K562 (cell line): ENCODE data around the gene ATE1. TPM values are rescaled to one million over a fixed set of nuclear protein-coding genes. Genes with fewer than 3 reads are reported as not detected.
A peak's percentile ranks its signal among the peaks of the same experiment; 100 is the strongest.

Experiments
- EHMT2 ChIP-seq: fragments of 450-650 bp; IDR thresholded peaks from 2 replicates; pipeline ENCODE4 v1.6.1; 2018; ENCODE audit warnings: antibody characterized with exemption
- FOXJ3 ChIP-seq: sonication (generic); formaldehyde crosslinking; IDR thresholded peaks from 2 replicates; pipeline ENCODE4 v1.4.0; 2020; ENCODE audit warnings: mild to moderate bottlenecking, missing genetic modification reagents
- KAT2B ChIP-seq: IDR thresholded peaks from one replicate; pipeline ENCODE4 v1.6.1; 2012; ENCODE audit warnings: low read depth, mild to moderate bottlenecking, control low read depth, inconsistent platforms, low read length, moderate library complexity
- L3MBTL2 ChIP-seq: fragments of 450-650 bp; IDR thresholded peaks from 2 replicates; pipeline ENCODE4 v1.6.1; 2016; ENCODE audit warnings: mild to moderate bottlenecking, moderate library complexity
- MAX ChIP-seq: sonication (generic); formaldehyde crosslinking; IDR thresholded peaks from 2 replicates; pipeline ENCODE4 v1.9.0; 2022; ENCODE audit warnings: mild to moderate bottlenecking, missing genetic modification reagents
- POLR2H ChIP-seq: IDR thresholded peaks from 2 replicates; pipeline ENCODE4 v1.6.1; 2016; ENCODE audit warnings: missing genetic modification characterization, low read depth, mild to moderate bottlenecking, control low read depth, missing compliant biosample characterization, moderate library complexity
- PRMT5 ChIP-seq: sonication (generic); formaldehyde crosslinking; IDR thresholded peaks from 2 replicates; pipeline ENCODE4 v1.5.0; 2020; ENCODE audit warnings: missing genetic modification reagents
- SMAD3 ChIP-seq: fragments of 450-650 bp; formaldehyde crosslinking; conservative IDR thresholded peaks from 2 replicates; pipeline ENCODE4 v1.4.0; 2020; ENCODE audit warnings: mild to moderate bottlenecking
- SMARCB1 ChIP-seq: IDR thresholded peaks from 2 replicates; pipeline ENCODE4 v1.6.1; 2011; ENCODE audit warnings: improper control_type of control experiment, low read depth; ENCODE audit not compliant: insufficient read length
- SOX6 ChIP-seq: fragments of 450-650 bp; IDR thresholded peaks from 2 replicates; pipeline ENCODE4 v1.6.1; 2014; ENCODE audit warnings: mild to moderate bottlenecking
- SRSF3 ChIP-seq: fragments of 200-400 bp; formaldehyde crosslinking; IDR thresholded peaks from 2 replicates; pipeline ENCODE4 v1.6.1; 2016; ENCODE audit warnings: mild to moderate bottlenecking, low read length, moderate library complexity; ENCODE audit not compliant: insufficient read depth
- TOE1 ChIP-seq, 2 experiments: fragments of 450-650 bp in 1 of 2; sonication (generic) in 1 of 2; formaldehyde crosslinking in 1 of 2; IDR thresholded peaks; 2 replicates each; pipeline versions ENCODE4 v1.7.1 to v1.8.0; 2016 to 2022; ENCODE audit warnings: borderline replicate concordance in 2 of 2, mild to moderate bottlenecking in 2 of 2, antibody characterized with exemption in 1 of 2, inconsistent platforms in 1 of 2, low read depth in 1 of 2, missing genetic modification reagents in 1 of 2, moderate library complexity in 1 of 2
- ZBTB11 ChIP-seq, 3 experiments: fragments of 200-800 bp in 1 of 3; fragments of 250-450 bp in 1 of 3; fragments of 450-650 bp in 1 of 3; sonication (Bioruptor Pico) in 1 of 3; sonication (Bioruptor generic) in 1 of 3; formaldehyde crosslinking in 1 of 3; IDR thresholded peaks; 2 replicates each; pipeline versions ENCODE4 v1.6.1 to v1.8.0; 2016 to 2022; ENCODE audit warnings: mild to moderate bottlenecking in 2 of 3, missing genetic modification characterization in 2 of 3, missing compliant biosample characterization in 1 of 3, moderate library complexity in 1 of 3
- ZFP1 ChIP-seq: fragments of 450-650 bp; formaldehyde crosslinking; IDR thresholded peaks from 2 replicates; pipeline ENCODE4 v1.4.0; 2020; ENCODE audit warnings: mild to moderate bottlenecking, mixed read lengths
- ZNF263 ChIP-seq: sonication (generic); formaldehyde crosslinking; IDR thresholded peaks from 2 replicates; pipeline ENCODE4 v1.8.0; 2022; ENCODE audit warnings: mild to moderate bottlenecking, missing genetic modification reagents, borderline replicate concordance
- ZNF324 ChIP-seq: fragments of 250-450 bp; sonication (Bioruptor Pico); IDR thresholded peaks from 2 replicates; pipeline ENCODE4 v1.4.0; 2020; ENCODE audit warnings: mild to moderate bottlenecking
- ZNF609 ChIP-seq: sonication (generic); formaldehyde crosslinking; IDR thresholded peaks from 2 replicates; pipeline ENCODE4 v1.8.1; 2023; ENCODE audit warnings: missing genetic modification reagents, mild to moderate bottlenecking, borderline replicate concordance
- ZNF668 ChIP-seq: fragments of 250-450 bp; sonication (Bioruptor Pico); IDR thresholded peaks from 2 replicates; pipeline ENCODE4 v1.8.0; 2022; ENCODE audit warnings: mild to moderate bottlenecking, inconsistent platforms
- ZNF717 ChIP-seq: fragments of 250-450 bp; sonication (Bioruptor Pico); IDR thresholded peaks from 2 replicates; pipeline ENCODE4 v1.5.0; 2021
- ZNF830 ChIP-seq: fragments of 250-450 bp; sonication (Bioruptor Pico); IDR thresholded peaks from 2 replicates; pipeline ENCODE4 v1.5.0; 2021; ENCODE audit warnings: mild to moderate bottlenecking
- polyA plus RNA-seq, 8 experiments: library from polyadenylated mRNA; depleted of rRNA in 4 of 8; stranded (reverse) in 5 of 8; unstranded in 3 of 8; fragments of >200 nt; fragmentation: Nextera tagmentation in 2 of 8; fragmentation: Illumina TruSeq in 1 of 8; extraction: Ambion mirVana in 2 of 8; extraction: Trizol in 1 of 8; gene quantifications; 2 replicates each; pipeline versions ENCODE4 v1.2.1 to v1.2.3, GENCODE V29; 2011 to 2014; ENCODE audit warnings: inconsistent platforms in 1 of 8, missing spikeins in 1 of 8
- total RNA-seq, 7 experiments: library from RNA; depleted of rRNA in 6 of 7; stranded (reverse); fragments of >200 nt in 6 of 7; fragmentation: Illumina TruSeq in 2 of 7; extraction: Trizol in 2 of 7; gene quantifications; 2 replicates each; pipeline versions ENCODE4 v1.2.1 to v1.2.3, GENCODE V29; 2011 to 2021; ENCODE audit warnings: low replicate concordance in 1 of 7

The ATE1 gene
- total and polyA plus RNA-seq, 9 of the 15 experiments (the other 6 are each of a cell fraction or from before 2014, with no cell fraction given) = 3.0 to 14.2 (median 8.8) TPM

- TF ChIP-seq PRMT5 (no peak), ZFP1 (CRISPR knock-in tag) (no peak), KAT2B (no peak), EHMT2 (no peak), ZNF609 (CRISPR knock-in tag) (no peak), SRSF3 (no peak), SMAD3 (no peak), ZNF324 (CRISPR knock-in tag) (no peak), MAX (CRISPR knock-in tag) (no peak), ZBTB11 (CRISPR knock-in tag; IDR thresholded peaks at IDR 0.05) (peak; percentile 70 to 98 (median 88); a peak in 5 of 6 replicates), POLR2H (tag) (peak; percentile 69), ZNF717 (CRISPR knock-in tag) (no peak), ZNF263 (CRISPR knock-in tag) (no peak), FOXJ3 (CRISPR knock-in tag) (no peak), ZNF668 (CRISPR knock-in tag) (no peak), TOE1 (IDR thresholded peaks at IDR 0.05; ENCODE audit: borderline replicate concordance) (no peak), TOE1 (CRISPR knock-in tag; IDR thresholded peaks at IDR 0.05; ENCODE audit: borderline replicate concordance, low read depth) (no peak), SMARCB1 (no peak), L3MBTL2 (peak; percentile 67), ZNF830 (CRISPR knock-in tag) (no peak), SOX6 (no peak)
Measured at GRCh38 chr10:121927841-121928527, at the start of gene ATE1 (continued).
